Muscle of leg (tissue), 16 donors: ENCODE results near the gene SOD2. TPM values are rescaled to one million over a fixed set of nuclear protein-coding genes. Genes with fewer than 3 reads are reported as not detected.
"Not testable (repeated sequence)": the region's sequence is repeated elsewhere in the genome, so short reads cannot be mapped to it uniquely, and the experiment has no call there.

Experiments
- DNase-seq: peaks from one replicate; pipeline ENCODE4 v3.0.0; 2013
- H3K27ac ChIP-seq: one replicate; pipeline ENCODE4 v1.5.1; 2013; ENCODE audit warnings: mild to moderate bottlenecking, low read length, control low read depth
- H3K27me3 ChIP-seq: one replicate; pipeline ENCODE4 v1.6.1; 2013; ENCODE audit warnings: low read length; ENCODE audit not compliant: control insufficient read depth, insufficient read depth
- H3K36me3 ChIP-seq: one replicate; pipeline ENCODE4 v1.6.1; 2013; ENCODE audit warnings: low read length; ENCODE audit not compliant: control insufficient read depth, insufficient read depth
- H3K4me1 ChIP-seq: one replicate; pipeline ENCODE4 v1.6.1; 2013; ENCODE audit warnings: low read length; ENCODE audit not compliant: control insufficient read depth, insufficient read depth
- H3K4me3 ChIP-seq: one replicate; pipeline ENCODE4 v1.5.1; 2013; ENCODE audit warnings: low read length, control low read depth
- H3K9me3 ChIP-seq: replicated peaks from 2 replicates; pipeline ENCODE4 v1.6.1; 2013; ENCODE audit warnings: low read depth, low read length; ENCODE audit not compliant: control insufficient read depth
- WGBS: methylation state at CpG from one replicate; pipeline ENCODE4 v1.1.5; 2013; ENCODE audit warnings: missing lambda C conversion rate; ENCODE audit not compliant: insufficient coverage; 5-methylcytosine and 5-hydroxymethylcytosine counted together
- long read RNA-seq, 11 donors: transcript quantifications; one replicate each; lab custom pipeline, GENCODE V29; 2026
- polyA plus RNA-seq, 8 donors: library from polyadenylated mRNA; unstranded; fragments of 120-200 nt; gene quantifications; one replicate each; pipeline versions ENCODE4 v1.2.1 to v1.2.3, GENCODE V29; 2013; ENCODE audit warnings: inconsistent platforms in 1 of 8, low replicate concordance in 1 of 8; ENCODE audit not compliant: insufficient read length in 8 of 8, insufficient read depth in 1 of 8
- total RNA-seq: library from RNA; stranded (reverse); fragments of 120-200 nt; gene quantifications from one replicate; pipeline ENCODE4 v1.2.4, GENCODE V29; 2013

Gene SOD2
- total RNA-seq (113 TPM), polyA plus RNA-seq (100 to 1,000 TPM in 1 of 8 donors, 10 to 100 TPM in 7; 69.9 to 103 (median 87.2) TPM)
- long read RNA-seq, donor 1, full-length matches to known transcripts = 11 of 11 reads
- long read RNA-seq, donor 1, partial matches to known transcripts = 0 of 11 reads
- long read RNA-seq, donor 1, other reads (novel, unspliced or antisense) = 0 of 11 reads
- long read RNA-seq, donor 2, full-length matches to known transcripts = 4 of 4 reads
- long read RNA-seq, donor 2, partial matches to known transcripts = 0 of 4 reads
- long read RNA-seq, donor 2, other reads (novel, unspliced or antisense) = 0 of 4 reads
- long read RNA-seq, donor 3, full-length matches to known transcripts = 32 of 32 reads
- long read RNA-seq, donor 3, partial matches to known transcripts = 0 of 32 reads
- long read RNA-seq, donor 3, other reads (novel, unspliced or antisense) = 0 of 32 reads
- long read RNA-seq, donor 4, full-length matches to known transcripts = 11 of 11 reads
- long read RNA-seq, donor 4, partial matches to known transcripts = 0 of 11 reads
- long read RNA-seq, donor 4, other reads (novel, unspliced or antisense) = 0 of 11 reads
- long read RNA-seq, donor 5, full-length matches to known transcripts = 51 of 172 reads
- long read RNA-seq, donor 5, partial matches to known transcripts = 56 of 172 reads
- long read RNA-seq, donor 5, other reads (novel, unspliced or antisense) = 65 of 172 reads
- long read RNA-seq, donor 6, full-length matches to known transcripts = 42 of 48 reads
- long read RNA-seq, donor 6, partial matches to known transcripts = 6 of 48 reads
- long read RNA-seq, donor 6, other reads (novel, unspliced or antisense) = 0 of 48 reads
- long read RNA-seq, donor 7, full-length matches to known transcripts = 20 of 26 reads
- long read RNA-seq, donor 7, partial matches to known transcripts = 6 of 26 reads
- long read RNA-seq, donor 7, other reads (novel, unspliced or antisense) = 0 of 26 reads
- long read RNA-seq, donor 8, full-length matches to known transcripts = 14 of 14 reads
- long read RNA-seq, donor 8, partial matches to known transcripts = 0 of 14 reads
- long read RNA-seq, donor 8, other reads (novel, unspliced or antisense) = 0 of 14 reads
- long read RNA-seq, donor 9, full-length matches to known transcripts = 20 of 35 reads
- long read RNA-seq, donor 9, partial matches to known transcripts = 15 of 35 reads
- long read RNA-seq, donor 9, other reads (novel, unspliced or antisense) = 0 of 35 reads
- long read RNA-seq, donor 10, full-length matches to known transcripts = 34 of 73 reads
- long read RNA-seq, donor 10, partial matches to known transcripts = 34 of 73 reads
- long read RNA-seq, donor 10, other reads (novel, unspliced or antisense) = 5 of 73 reads
- long read RNA-seq, donor 11, full-length matches to known transcripts = 15 of 15 reads
- long read RNA-seq, donor 11, partial matches to known transcripts = 0 of 15 reads
- long read RNA-seq, donor 11, other reads (novel, unspliced or antisense) = 0 of 15 reads

- Histone ChIP-seq H3K36me3 (peaks cover 12% of the 10 kb centered on the region), H3K27me3 (no peaks in the 10 kb centered on the region), H3K4me1 (peaks cover 21% of the 10 kb centered on the region), H3K4me3 (peak within 1 kb of the TSS; percentile 65), H3K27ac (peak within 1 kb of the TSS; percentile 93), H3K9me3 (no peaks in the 10 kb centered on the region)
- DNase-seq = peak; percentile 89
- WGBS = under 1% methylated on average over 66 of the region's 74 CpGs
Measured at GRCh38 chr6:159693128-159693893, at the start of gene SOD2. Gene SOD2 (minus strand): TSS chr6:159693241. CDS start chr6:159693167, 74 bp downstream.

GRCh38 chr6:159742165-159742564 is 49.1 kb upstream of the SOD2 start:
- no CpG with 5 or more reads among the region's 1 CpG for WGBS
- no peak overlapping the region for H3K27ac ChIP-seq
- H3K4me1 ChIP-seq = no peaks in the 10 kb centered on the region
- peaks cover 46% of the 10 kb centered on the region for H3K36me3 ChIP-seq
- no peaks in the 10 kb centered on the region for H3K9me3 ChIP-seq
- H3K4me3 ChIP-seq = no peak overlapping the region
- no peaks in the 10 kb centered on the region for H3K27me3 ChIP-seq
- DNase-seq = no peak

- no peaks in the 10 kb centered on the region for H3K9me3 ChIP-seq
- H3K27ac ChIP-seq = no peak overlapping the region
- H3K4me3 ChIP-seq = no peak overlapping the region
- no peaks in the 10 kb centered on the region for H3K27me3 ChIP-seq
- no CpG with 5 or more reads among the region's 3 CpGs for WGBS
- no peak for DNase-seq
- peaks cover 2% of the 10 kb centered on the region for H3K4me1 ChIP-seq
- H3K36me3 ChIP-seq = peaks cover 31% of the 10 kb centered on the region
Measured at GRCh38 chr6:159739341-159739740, 46.3 kb upstream of the SOD2 start.

- Histone ChIP-seq H3K27me3 (no peaks in the 10 kb centered on the region), H3K4me1 (peaks cover 2% of the 10 kb centered on the region), H3K9me3 (no peaks in the 10 kb centered on the region), H3K4me3 (no peak overlapping the region), H3K27ac (no peak overlapping the region), H3K36me3 (peaks cover 18% of the 10 kb centered on the region)
- no peak for DNase-seq
- WGBS = 93% methylated on average over 3 of the region's 7 CpGs
Measured at GRCh38 chr6:159736908-159737307, 43.9 kb upstream of the SOD2 start.

- not testable (repeated sequence) for H3K27ac ChIP-seq, DNase-seq, H3K27me3 ChIP-seq, H3K4me3 ChIP-seq, H3K9me3 ChIP-seq, H3K4me1 ChIP-seq
- peaks cover 11% of the 10 kb centered on the region for H3K36me3 ChIP-seq
- 100% methylated on average over 1 of the region's 12 CpGs for WGBS
Measured at GRCh38 chr6:159733395-159733794, 40.4 kb upstream of the SOD2 start.

GRCh38 chr6:159732550-159732949 is 39.5 kb upstream of the SOD2 start:
- WGBS = 93% methylated on average over 3 of the region's 12 CpGs
- H3K4me3 ChIP-seq, H3K27me3 ChIP-seq, H3K9me3 ChIP-seq, DNase-seq, H3K4me1 ChIP-seq, H3K27ac ChIP-seq, H3K36me3 ChIP-seq: not testable (repeated sequence)

- no peak for DNase-seq
- peaks cover 3% of the 10 kb centered on the region for H3K36me3 ChIP-seq
- H3K27ac ChIP-seq = no peak overlapping the region
- WGBS = 86% methylated on average over 3 of the region's 6 CpGs
- no peak overlapping the region for H3K4me3 ChIP-seq
- no peaks in the 10 kb centered on the region for H3K27me3 ChIP-seq
- H3K4me1 ChIP-seq = peaks cover 6% of the 10 kb centered on the region
- no peaks in the 10 kb centered on the region for H3K9me3 ChIP-seq
Measured at GRCh38 chr6:159730332-159730676, 37.3 kb upstream of the SOD2 start.

GRCh38 chr6:159729598-159730331 is 36.7 kb upstream of the SOD2 start:
- H3K27me3 ChIP-seq = no peaks in the 10 kb centered on the region
- WGBS = 38% methylated on average over 4 of the region's 4 CpGs
- H3K36me3 ChIP-seq = peaks cover 3% of the 10 kb centered on the region
- DNase-seq = peak; percentile 23
- H3K4me3 ChIP-seq = no peak overlapping the region
- peaks cover 4% of the 10 kb centered on the region for H3K4me1 ChIP-seq
- no peak overlapping the region for H3K27ac ChIP-seq
- H3K9me3 ChIP-seq = no peaks in the 10 kb centered on the region
